Lung (tissue), 12 donors: ENCODE results near the gene PEX19. TPM values are rescaled to one million over a fixed set of nuclear protein-coding genes. Genes with fewer than 3 reads are reported as not detected.

Experiments used
- ATAC-seq: fragments of 200-7000 bp; cut with Tn5 transposase; one replicate; pipeline ENCODE4 v1.9.1; 2020; ENCODE audit warnings: moderate number of reproducible peaks; ENCODE audit not compliant: insufficient read depth, low FRiP score
- DNase-seq, 3 donors: peaks; one replicate each; pipeline ENCODE4 v3.0.0-alpha.2; 2013 to 2017
- H3K27ac ChIP-seq, 2 donors: one replicate each; pipeline ENCODE4 v1.5.1; 2013; ENCODE audit warnings: mild to moderate bottlenecking in 2 of 2, moderate library complexity in 2 of 2, control low read depth in 1 of 2, inconsistent platforms in 1 of 2, low read depth in 1 of 2, low read length in 1 of 2
- H3K27me3 ChIP-seq, 3 donors: one replicate each; pipeline ENCODE4 v1.5.1; 2013; ENCODE audit warnings: low read length in 2 of 3; ENCODE audit not compliant: control insufficient read depth in 3 of 3, insufficient read depth in 3 of 3
- H3K36me3 ChIP-seq, 4 donors: one replicate each; pipeline ENCODE4 v1.5.1; 2013; ENCODE audit warnings: low read length in 4 of 4, mild to moderate bottlenecking in 1 of 4, moderate library complexity in 1 of 4; ENCODE audit not compliant: control insufficient read depth in 4 of 4, insufficient read depth in 4 of 4
- H3K4me1 ChIP-seq, 5 donors: one replicate each; pipeline ENCODE4 v1.5.1; 2013; ENCODE audit warnings: low read length in 5 of 5, mild to moderate bottlenecking in 2 of 5, moderate library complexity in 1 of 5; ENCODE audit not compliant: control insufficient read depth in 5 of 5, insufficient read depth in 5 of 5
- H3K4me3 ChIP-seq: one replicate; pipeline ENCODE4 v1.5.1; 2013; ENCODE audit warnings: mild to moderate bottlenecking, control low read depth, moderate library complexity
- H3K9ac ChIP-seq, 2 donors: one replicate each; pipeline ENCODE4 v1.5.1; 2013; ENCODE audit warnings: low read length in 2 of 2, control low read depth in 1 of 2; ENCODE audit not compliant: insufficient read depth in 1 of 2
- H3K9me3 ChIP-seq, 4 donors: one replicate each; pipeline ENCODE4 v1.5.1; 2013; ENCODE audit warnings: low read length in 3 of 4, mild to moderate bottlenecking in 1 of 4, moderate library complexity in 1 of 4; ENCODE audit not compliant: control insufficient read depth in 4 of 4, insufficient read depth in 3 of 4
- CTCF ChIP-seq: IDR thresholded peaks from 2 replicates; pipeline ENCODE4 v1.5.1; 2012; ENCODE audit warnings: mild to moderate bottlenecking; ENCODE audit errors: control extremely low read depth, extremely low read depth
- WGBS, 2 donors: extraction: QIAGEN DNeasy Blood & Tissue Kit; methylation state at CpG; one replicate each; pipeline ENCODE4 v1.1.7; 2013; 5-methylcytosine and 5-hydroxymethylcytosine counted together
- polyA plus RNA-seq, 2 donors: library from polyadenylated mRNA; stranded (reverse); fragments of 200-250 nt; gene quantifications; one replicate each; pipeline ENCODE4 v1.2.1, GENCODE V29; 2013
- total RNA-seq, 2 donors: library from RNA; depleted of rRNA in 1 of 2; stranded (reverse); fragments of >200 nt in 1 of 2; gene quantifications; one replicate each; pipeline ENCODE4 v1.2.1, GENCODE V29; 2014 to 2021
- donor health status: control.
- donor health status: control.
- donor health status: Bipolar disorder and iron deficiency.
- donor health status: healthy.
- donor health status: DM: yes; HTN: yes; CAD: no.

The PEX19 gene
- total and polyA plus RNA-seq, 4 donors = 13.1 to 60.7 (median 44.5) TPM

DNA sequence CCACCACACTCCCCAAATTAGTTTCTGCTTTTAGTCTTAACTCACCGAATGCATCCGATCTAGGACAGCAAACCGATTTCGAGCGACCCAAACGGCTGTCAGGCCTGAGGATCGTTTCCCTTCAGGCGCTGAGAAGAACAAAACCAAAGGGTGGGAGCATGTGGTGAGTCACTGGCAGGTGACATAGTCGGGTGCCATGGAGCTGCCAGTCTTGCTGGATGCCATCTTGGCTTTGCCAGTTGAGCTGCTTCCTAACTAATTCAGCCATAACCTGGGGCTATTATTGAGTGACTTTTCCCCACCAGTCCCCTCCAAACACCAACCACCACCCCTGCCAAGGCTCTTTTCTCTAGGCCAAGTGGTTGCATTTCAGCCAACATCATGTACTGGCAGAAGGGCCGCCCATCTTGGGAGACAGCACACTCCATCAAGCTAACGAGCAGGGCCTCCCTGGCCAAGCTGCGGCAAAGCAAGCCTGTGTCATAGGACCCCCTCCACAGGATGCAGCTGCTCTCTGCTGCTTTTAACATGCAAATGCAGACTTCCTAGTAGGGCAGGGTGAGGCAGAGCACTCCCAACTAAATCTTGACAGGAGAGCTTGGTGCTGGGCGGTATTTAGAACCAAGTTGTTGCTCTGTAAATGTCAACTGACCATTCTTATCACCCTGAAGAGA, 22.3 kb upstream of the PEX19 start:
- TF ChIP-seq CTCF = no peak
- ATAC-seq = no peak
- WGBS, 2 donors = 89 to 93% methylated on average over 13 of the region's 13 CpGs
- Histone ChIP-seq H3K4me3 (no peak overlapping the region), H3K27me3 (no peaks in the 10 kb centered on the region), H3K36me3 (peaks cover 36 to 59% (median 52%) of the 10 kb centered on the region in 4 donors), H3K4me1 (no peaks in the 10 kb centered on the region), H3K9me3 (no peaks in the 10 kb centered on the region), H3K27ac (no peak overlapping the region), H3K9ac (no peak overlapping the region)
- DNase-seq = no peak

- no peak overlapping the region for H3K9ac ChIP-seq
- 84 to 86% methylated on average over 7 of the region's 7 CpGs for WGBS, 2 donors
- no peak for TF ChIP-seq CTCF
- H3K9me3 ChIP-seq = no peaks in the 10 kb centered on the region
- no peaks in the 10 kb centered on the region for H3K4me1 ChIP-seq
- no peak overlapping the region for H3K4me3 ChIP-seq
- no peak for ATAC-seq
- H3K36me3 ChIP-seq = peaks cover 36 to 55% (median 51%) of the 10 kb centered on the region in 4 donors
- H3K27ac ChIP-seq = no peak overlapping the region
- no peak for DNase-seq
- no peaks in the 10 kb centered on the region for H3K27me3 ChIP-seq
These were observed 15.2 kb upstream of the PEX19 start for GRCh38 chr1:160300173-160300572.

GRCh38 chr1:160296036-160296435, 11.1 kb upstream of the PEX19 start:
- Histone ChIP-seq H3K27ac (no peak overlapping the region), H3K9ac (no peak overlapping the region), H3K27me3 (no peaks in the 10 kb centered on the region), H3K4me1 (peaks cover 0 to 2% (median 0%) of the 10 kb centered on the region in 5 donors), H3K36me3 (peaks cover 67 to 83% (median 74%) of the 10 kb centered on the region in 4 donors), H3K4me3 (no peak overlapping the region), H3K9me3 (no peaks in the 10 kb centered on the region)
- WGBS, 2 donors = 88 to 94% methylated on average over 1 of the region's 1 CpG
- no peak for TF ChIP-seq CTCF
- ATAC-seq (no peak), DNase-seq (no peak)
